Breast epithelium (tissue), 4 donors: ENCODE results near the gene GPBP1. TPM values are rescaled to one million over a fixed set of nuclear protein-coding genes. Genes with fewer than 3 reads are reported as not detected.

Experiments
- DNase-seq, 2 donors: peaks; one replicate each; pipeline ENCODE4 v3.0.0-alpha.2; 2019; ENCODE audit warnings: low spot score in 2 of 2
- H3K27ac ChIP-seq, 2 donors: fragments of 200-600 bp; sonication (generic) in 1 of 2; one replicate each; pipeline ENCODE4 v1.5.1; 2016 to 2019; ENCODE audit warnings: mild to moderate bottlenecking in 1 of 2
- H3K27me3 ChIP-seq, 2 donors: fragments of 200-600 bp; sonication (generic) in 1 of 2; one replicate each; pipeline versions ENCODE4 v1.5.1 to v1.6.0; 2017 to 2019; ENCODE audit warnings: control low read depth in 1 of 2, mild to moderate bottlenecking in 1 of 2
- H3K36me3 ChIP-seq: fragments of 200-600 bp; one replicate; pipeline ENCODE4 v1.5.1; 2019
- H3K4me1 ChIP-seq, 2 donors: fragments of 200-600 bp; sonication (generic); one replicate each; pipeline ENCODE4 v1.5.1; 2016 to 2019; ENCODE audit warnings: control low read depth in 1 of 2
- H3K4me3 ChIP-seq, 3 donors: fragments of 200-600 bp; sonication (generic); 1 replicate in 2 of 3; 2 replicates in 1 of 3; pipeline ENCODE4 v1.5.1; 2016 to 2019; ENCODE audit warnings: mild to moderate bottlenecking in 3 of 3, moderate library complexity in 2 of 3
- H3K9me3 ChIP-seq, 2 donors: fragments of 200-600 bp; sonication (generic) in 1 of 2; one replicate each; pipeline ENCODE4 v1.5.1; 2016 to 2019; ENCODE audit warnings: control low read depth in 1 of 2
- CTCF ChIP-seq, 3 donors: fragments of 450-650 bp; IDR thresholded peaks; one replicate each; pipeline ENCODE4 v1.5.1; 2016 to 2017; ENCODE audit warnings: antibody characterized with exemption in 3 of 3, mild to moderate bottlenecking in 3 of 3, moderate library complexity in 3 of 3
- POLR2A ChIP-seq: fragments of 450-650 bp; IDR thresholded peaks from one replicate; pipeline ENCODE4 v1.6.1; 2016; ENCODE audit warnings: antibody characterized with exemption, mild to moderate bottlenecking, moderate library complexity
- POLR2AphosphoS5 ChIP-seq, 3 donors: sonication (generic); formaldehyde crosslinking; IDR thresholded peaks; one replicate each; pipeline ENCODE4 v1.6.1; 2017; ENCODE audit warnings: antibody characterized with exemption in 3 of 3
- intact Hi-C: fragments of 100-400 bp; cut with DNase I; formaldehyde crosslinking; loops from one replicate; pipeline ENCODE4 v1.15.1; 2023; ENCODE audit warnings: low total_unique reads
- total RNA-seq, 3 donors: library from RNA; depleted of rRNA; stranded (reverse); fragments of >200 nt; gene quantifications; one replicate each; pipeline ENCODE4 v1.1.0, GENCODE V29; 2016

The GPBP1 gene
- total RNA-seq, 3 donors from 2014 or later = 61.1 to 141 (median 93.1) TPM

DNA sequence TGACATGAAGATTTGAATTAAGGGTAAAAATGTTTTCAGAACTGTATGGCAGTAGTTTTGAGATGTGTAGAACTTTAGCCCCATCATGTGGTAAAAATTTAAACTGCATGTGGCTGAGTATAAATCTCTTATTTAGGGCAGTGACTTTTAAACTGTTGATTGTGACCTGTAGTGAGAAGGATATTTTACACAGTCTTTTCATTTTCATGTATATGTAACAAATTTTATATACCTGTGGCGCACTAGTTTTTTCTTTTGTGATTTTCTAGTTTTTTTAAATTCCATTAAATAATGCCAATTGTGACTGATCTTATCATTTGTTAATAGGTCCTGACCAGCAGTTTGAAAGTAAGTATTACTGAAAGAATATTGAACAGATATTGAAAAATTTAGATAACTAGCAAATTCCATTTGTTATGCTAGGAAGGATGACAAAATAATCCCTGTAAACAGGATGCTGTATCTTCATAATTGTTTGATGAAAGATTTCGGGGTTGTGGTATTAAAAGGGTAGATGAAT lies 47.2 kb downstream of the GPBP1 start:
- H3K9me3 ChIP-seq = no peaks in the 10 kb centered on the region
- H3K27me3 ChIP-seq = no peaks in the 10 kb centered on the region
- intact Hi-C loops = no loop called here
- TF ChIP-seq CTCF (IDR thresholded peaks at IDR 0.05) (peak; percentile 88 to 94 (median 91)), POLR2A (no peak), POLR2AphosphoS5 (IDR thresholded peaks at IDR 0.05) (no peak)
- DNase-seq = no peak
- H3K27ac ChIP-seq = no peak overlapping the region
- no peaks in the 10 kb centered on the region for H3K4me1 ChIP-seq
- no peaks in the 10 kb centered on the region for H3K36me3 ChIP-seq
- H3K4me3 ChIP-seq = no peak overlapping the region

DNA sequence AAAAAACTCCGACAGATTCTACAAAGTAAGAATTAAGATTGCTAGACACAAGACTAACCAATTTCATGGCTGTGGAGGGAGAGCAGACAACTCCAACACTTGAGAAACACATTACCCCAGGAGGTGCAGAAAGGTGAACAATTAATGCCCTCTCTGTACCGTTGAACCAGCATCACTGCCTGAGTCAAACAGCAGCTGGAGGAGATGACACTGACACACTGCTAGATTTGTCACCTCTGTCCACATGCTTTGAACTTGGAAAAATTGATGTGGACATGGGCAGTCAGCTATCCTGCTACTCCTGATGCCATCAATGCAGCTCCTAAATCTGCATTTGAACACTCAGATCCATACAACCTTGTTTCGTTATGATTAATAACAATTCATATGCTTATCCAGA lies 51.7 kb downstream of the GPBP1 start:
- H3K27ac ChIP-seq = no peak overlapping the region
- no peak overlapping the region for H3K4me3 ChIP-seq
- intact Hi-C loops = no loop called here
- H3K9me3 ChIP-seq = no peaks in the 10 kb centered on the region
- no peaks in the 10 kb centered on the region for H3K36me3 ChIP-seq
- no peak for DNase-seq
- H3K27me3 ChIP-seq = no peaks in the 10 kb centered on the region
- H3K4me1 ChIP-seq = no peaks in the 10 kb centered on the region
- TF ChIP-seq CTCF (IDR thresholded peaks at IDR 0.05) (no peak), POLR2AphosphoS5 (IDR thresholded peaks at IDR 0.05) (no peak), POLR2A (no peak)

- no peak for DNase-seq
- no peak for TF ChIP-seq POLR2AphosphoS5 (IDR thresholded peaks at IDR 0.05)
- TF ChIP-seq CTCF (IDR thresholded peaks at IDR 0.05) = no peak
- no peak for TF ChIP-seq POLR2A
- H3K27me3 ChIP-seq = no peaks in the 10 kb centered on the region
- intact Hi-C loops = no loop called here
- no peaks in the 10 kb centered on the region for H3K4me1 ChIP-seq
- H3K4me3 ChIP-seq = no peak overlapping the region
- no peak overlapping the region for H3K27ac ChIP-seq
- no peaks in the 10 kb centered on the region for H3K9me3 ChIP-seq
- H3K36me3 ChIP-seq = peaks cover 11% of the 10 kb centered on the region
Measured at GRCh38 chr5:57229313-57229712, 55.5 kb downstream of the GPBP1 start.

DNA sequence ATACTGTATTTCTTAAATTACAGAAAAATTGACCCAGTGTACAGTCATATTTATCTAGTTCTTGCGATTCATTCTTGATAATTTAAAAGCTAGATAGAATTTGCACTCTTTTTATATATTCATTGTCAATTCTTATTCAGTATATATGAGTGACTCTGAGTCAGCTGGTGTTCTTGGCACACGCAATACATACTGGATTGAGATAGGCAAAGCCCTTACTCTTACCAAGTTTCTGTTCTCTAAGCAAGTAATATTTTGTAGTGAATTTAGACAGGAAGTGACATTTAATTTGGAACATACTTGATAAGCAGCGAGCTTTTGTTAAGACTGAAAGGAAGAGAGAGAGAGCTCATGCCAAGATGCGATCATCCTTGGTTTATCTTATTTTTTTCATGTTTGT lies 57.7 kb downstream of the GPBP1 start:
- Histone ChIP-seq H3K27me3 (no peaks in the 10 kb centered on the region), H3K4me3 (no peak overlapping the region), H3K4me1 (no peaks in the 10 kb centered on the region), H3K9me3 (no peaks in the 10 kb centered on the region), H3K36me3 (peaks cover 11% of the 10 kb centered on the region), H3K27ac (peak overlapping the region in 1 of 2 donors; percentile 33)
- DNase-seq = no peak
- intact Hi-C loops = no loop called here
- TF ChIP-seq POLR2A (no peak), POLR2AphosphoS5 (IDR thresholded peaks at IDR 0.05) (no peak), CTCF (IDR thresholded peaks at IDR 0.05) (no peak)

- no peak for DNase-seq
- Histone ChIP-seq H3K27ac (peak overlapping the region in 1 of 2 donors; percentile 33), H3K27me3 (no peaks in the 10 kb centered on the region), H3K36me3 (peaks cover 11% of the 10 kb centered on the region), H3K9me3 (no peaks in the 10 kb centered on the region), H3K4me3 (no peak overlapping the region), H3K4me1 (no peaks in the 10 kb centered on the region)
- intact Hi-C loops = no loop called here
- TF ChIP-seq CTCF (IDR thresholded peaks at IDR 0.05) = no peak
- TF ChIP-seq POLR2A = no peak
Measured at GRCh38 chr5:57232293-57233033, 58.6 kb downstream of the GPBP1 start.
